PC-3 (cell line): Measurements from ENCODE around the gene CLECL1.

Experiments
- EZH2 ChIP-seq: fragments of 300-600 bp; sonication (generic); IDR thresholded peaks from one replicate; pipeline ENCODE4 v1.6.1; 2017; ENCODE audit warnings: antibody characterized with exemption, mild to moderate bottlenecking, low read length; ENCODE audit not compliant: unreplicated experiment
- EZH2phosphoT487 ChIP-seq: fragments of 300-600 bp; sonication (generic); IDR thresholded peaks from 2 replicates; pipeline ENCODE4 v1.6.1; 2018; ENCODE audit warnings: mild to moderate bottlenecking, antibody characterized with exemption, low read length, borderline replicate concordance
- TF ChIP-seq, protein P1 (sequence below): fragments of 300-600 bp; sonication (generic); conservative IDR thresholded peaks from 2 replicates; pipeline ENCODE4 v1.5.1; 2017; ENCODE audit warnings: antibody characterized with exemption, low read depth, mild to moderate bottlenecking, low read length

DNA sequence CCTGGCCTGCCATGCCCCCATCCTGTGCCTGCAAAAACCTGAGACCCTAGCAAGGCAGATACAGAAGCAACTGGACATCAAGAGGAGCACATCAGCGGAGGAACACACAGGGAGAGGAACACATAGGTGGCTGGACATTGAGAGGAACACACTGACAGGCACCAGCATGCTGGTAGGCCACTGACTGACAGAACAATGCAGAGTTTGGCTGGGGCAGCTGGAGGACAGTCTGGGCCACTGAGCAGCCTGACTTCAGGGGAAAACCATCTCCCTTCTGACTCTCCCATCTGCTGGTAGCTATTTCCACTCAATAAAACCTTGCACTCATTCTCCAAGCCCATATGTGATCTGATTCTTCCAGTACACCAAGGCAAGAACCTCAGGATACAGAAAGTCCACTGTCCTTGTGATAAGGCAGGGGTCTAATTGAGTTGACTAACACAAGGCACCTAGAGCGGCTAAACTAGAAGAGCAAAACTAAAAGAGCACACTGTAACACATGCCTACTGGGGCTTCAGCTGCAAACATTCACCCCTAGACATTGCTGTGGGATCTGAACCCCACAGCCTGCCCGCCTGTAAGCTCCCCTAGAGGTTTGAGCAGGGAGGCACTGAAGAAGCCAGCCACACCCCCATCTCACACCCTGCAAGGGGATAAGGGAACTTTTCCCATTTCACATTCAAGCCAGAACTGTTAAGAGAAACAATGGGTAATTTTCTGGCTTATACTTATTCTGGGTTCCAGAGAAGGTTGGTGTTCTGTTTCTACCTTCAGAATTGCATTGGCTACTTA, 22.1 kb downstream of the CLECL1 start:
- TF ChIP-seq, protein P1, sequence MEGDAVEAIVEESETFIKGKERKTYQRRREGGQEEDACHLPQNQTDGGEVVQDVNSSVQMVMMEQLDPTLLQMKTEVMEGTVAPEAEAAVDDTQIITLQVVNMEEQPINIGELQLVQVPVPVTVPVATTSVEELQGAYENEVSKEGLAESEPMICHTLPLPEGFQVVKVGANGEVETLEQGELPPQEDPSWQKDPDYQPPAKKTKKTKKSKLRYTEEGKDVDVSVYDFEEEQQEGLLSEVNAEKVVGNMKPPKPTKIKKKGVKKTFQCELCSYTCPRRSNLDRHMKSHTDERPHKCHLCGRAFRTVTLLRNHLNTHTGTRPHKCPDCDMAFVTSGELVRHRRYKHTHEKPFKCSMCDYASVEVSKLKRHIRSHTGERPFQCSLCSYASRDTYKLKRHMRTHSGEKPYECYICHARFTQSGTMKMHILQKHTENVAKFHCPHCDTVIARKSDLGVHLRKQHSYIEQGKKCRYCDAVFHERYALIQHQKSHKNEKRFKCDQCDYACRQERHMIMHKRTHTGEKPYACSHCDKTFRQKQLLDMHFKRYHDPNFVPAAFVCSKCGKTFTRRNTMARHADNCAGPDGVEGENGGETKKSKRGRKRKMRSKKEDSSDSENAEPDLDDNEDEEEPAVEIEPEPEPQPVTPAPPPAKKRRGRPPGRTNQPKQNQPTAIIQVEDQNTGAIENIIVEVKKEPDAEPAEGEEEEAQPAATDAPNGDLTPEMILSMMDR = no peak
- TF ChIP-seq EZH2 (no peak), EZH2phosphoT487 (no peak)
